Smooth muscle cell (in vitro differentiated cells): ENCODE data around the gene RAP1GAP. TPM values are rescaled to one million over a fixed set of nuclear protein-coding genes. Genes with fewer than 3 reads are reported as not detected.

ENCODE experiments used
- DNase-seq: peaks from one replicate; lab custom pipeline; 2025; ENCODE audit not compliant: unreplicated experiment; lab: John Stamatoyannopoulos, UW
- H2AFZ ChIP-seq: fragments of 200-600 bp; sonication (generic); 2 replicates; pipeline ENCODE4 v1.6.0; 2016; ENCODE audit warnings: antibody characterized with exemption, low read depth, mild to moderate bottlenecking
- H3F3A ChIP-seq: fragments of 200-600 bp; sonication (generic); 2 replicates; pipeline ENCODE4 v1.6.0; 2017; ENCODE audit warnings: antibody characterized with exemption, low read depth
- H3K27ac ChIP-seq: fragments of 200-600 bp; sonication (generic); 2 replicates; pipeline ENCODE4 v1.5.1; 2016; ENCODE audit warnings: low read depth, mild to moderate bottlenecking
- H3K27me3 ChIP-seq: fragments of 200-600 bp; sonication (generic); 2 replicates; pipeline ENCODE4 v1.6.1; 2016; ENCODE audit warnings: low read depth, mild to moderate bottlenecking
- H3K36me3 ChIP-seq: fragments of 200-600 bp; sonication (generic); 2 replicates; pipeline ENCODE4 v1.5.1; 2016; ENCODE audit warnings: low read depth
- H3K4me1 ChIP-seq: fragments of 200-600 bp; sonication (generic); 2 replicates; pipeline ENCODE4 v1.5.1; 2016; ENCODE audit warnings: low read depth
- H3K4me2 ChIP-seq: fragments of 200-600 bp; sonication (generic); 2 replicates; pipeline ENCODE4 v1.6.0; 2016; ENCODE audit warnings: mild to moderate bottlenecking
- H3K4me3 ChIP-seq: fragments of 200-600 bp; sonication (generic); 2 replicates; pipeline ENCODE4 v1.5.1; 2016; ENCODE audit warnings: mild to moderate bottlenecking
- H3K79me2 ChIP-seq: fragments of 200-600 bp; sonication (generic); 2 replicates; pipeline ENCODE4 v1.6.0; 2016; ENCODE audit warnings: low read depth, mild to moderate bottlenecking
- H3K9ac ChIP-seq: fragments of 200-600 bp; sonication (generic); 2 replicates; pipeline ENCODE4 v1.6.0; 2016; ENCODE audit warnings: low read depth
- H3K9me3 ChIP-seq: fragments of 200-600 bp; sonication (generic); replicated peaks from 2 replicates; pipeline ENCODE4 v1.5.1; 2016; ENCODE audit warnings: low read depth
- H4K20me1 ChIP-seq: fragments of 200-600 bp; sonication (generic); 2 replicates; pipeline ENCODE4 v1.6.0; 2016; ENCODE audit warnings: low read depth
- CTCF ChIP-seq: fragments of 200-600 bp; sonication (generic); IDR thresholded peaks from 2 replicates; pipeline ENCODE4 v1.5.1; 2017; ENCODE audit warnings: borderline replicate concordance, mild to moderate bottlenecking, antibody characterized with exemption; ENCODE audit not compliant: insufficient read depth, poor library complexity, severe bottlenecking
- WGBS: methylation state at CpG from one replicate; pipeline ENCODE4 v1.1.7; 2016; ENCODE audit warnings: low lambda C conversion rate; 5-methylcytosine and 5-hydroxymethylcytosine counted together
- polyA plus RNA-seq: library from polyadenylated mRNA; unstranded; fragments of >200 nt; fragmentation: Nextera tagmentation; extraction: Ambion mirVana; gene quantifications from 2 replicates; pipeline ENCODE4 v1.2.1, GENCODE V29; 2016
- total RNA-seq: library from RNA; depleted of rRNA; stranded (reverse); fragments of >200 nt; gene quantifications from 2 replicates; pipeline ENCODE4 v1.2.3, GENCODE V29; 2014

RAP1GAP gene
- total and polyA plus RNA-seq, 2 experiments from 2014 or later = 0.99 to 4.1 TPM

GRCh38 chr1:21628798-21629393 is 40.3 kb downstream of the RAP1GAP start:
- DNase-seq = no peak
- Histone ChIP-seq H3K4me2 (no peak overlapping the region), H3K4me3 (no peak overlapping the region), H4K20me1 (no peaks in the 10 kb centered on the region), H3K79me2 (no peaks in the 10 kb centered on the region), H3K9me3 (no peaks in the 10 kb centered on the region), H3K4me1 (no peaks in the 10 kb centered on the region), H3K36me3 (no peaks in the 10 kb centered on the region), H2AFZ (no peak overlapping the region), H3K27me3 (no peaks in the 10 kb centered on the region), H3K9ac (no peak overlapping the region), H3F3A (peaks cover under 1% of the 10 kb centered on the region), H3K27ac (no peak overlapping the region)
- WGBS = 63% methylated on average over 7 of the region's 7 CpGs
- no peak for TF ChIP-seq CTCF

GRCh38 chr1:21626921-21627339 is 42.2 kb downstream of the RAP1GAP start:
- no peak for TF ChIP-seq CTCF
- Histone ChIP-seq H3K4me2 (no peak overlapping the region), H4K20me1 (no peaks in the 10 kb centered on the region), H3K9me3 (no peaks in the 10 kb centered on the region), H2AFZ (no peak overlapping the region), H3K27ac (no peak overlapping the region), H3F3A (peaks cover 4% of the 10 kb centered on the region), H3K9ac (no peak overlapping the region), H3K4me1 (no peaks in the 10 kb centered on the region), H3K27me3 (no peaks in the 10 kb centered on the region), H3K4me3 (no peak overlapping the region), H3K36me3 (no peaks in the 10 kb centered on the region), H3K79me2 (no peaks in the 10 kb centered on the region)
- DNase-seq = no peak
- WGBS = 77% methylated on average over 11 of the region's 11 CpGs

GRCh38 chr1:21625390-21626190 is 43.6 kb downstream of the RAP1GAP start:
- 89% methylated on average over 13 of the region's 13 CpGs for WGBS
- peaks cover 4% of the 10 kb centered on the region for H3F3A ChIP-seq
- H3K4me1 ChIP-seq = no peaks in the 10 kb centered on the region
- H4K20me1 ChIP-seq = no peaks in the 10 kb centered on the region
- H3K4me3 ChIP-seq = no peak overlapping the region
- no peaks in the 10 kb centered on the region for H3K79me2 ChIP-seq
- no peak for DNase-seq
- H3K9ac ChIP-seq = no peak overlapping the region
- H2AFZ ChIP-seq = no peak overlapping the region
- no peaks in the 10 kb centered on the region for H3K9me3 ChIP-seq
- TF ChIP-seq CTCF = no peak
- H3K27me3 ChIP-seq = no peaks in the 10 kb centered on the region
- H3K4me2 ChIP-seq = no peak overlapping the region
- no peak overlapping the region for H3K27ac ChIP-seq
- no peaks in the 10 kb centered on the region for H3K36me3 ChIP-seq
